ENCODE data around the gene DHRS7B.

- peak; percentile 7; the same call in 1 of the 2 replicates for TF ChIP-seq GATA2 (IDR thresholded peaks at IDR 0.05; ENCODE audit: low read depth, low read length)
- TF ChIP-seq GATA3 (IDR thresholded peaks at IDR 0.05; ENCODE audit: low read depth, low read length) = no peak
Observed at GRCh38 chr17:21200590-21201297, 74.0 kb downstream of the DHRS7B start.

All from SH-SY5Y (cell line).